A172 (cell line): ENCODE data around the gene RILP. TPM values are rescaled to one million over a fixed set of nuclear protein-coding genes. Genes with fewer than 3 reads are reported as not detected.

Experiments
- DNase-seq: peaks from one replicate; pipeline ENCODE4 v3.0.0-alpha.2; 2015; ENCODE audit warnings: low spot score
- total RNA-seq: library from RNA; depleted of rRNA; stranded (reverse); fragments of >200 nt; shearing (Covaris generic); gene quantifications from 2 replicates; pipeline ENCODE4 v1.2.3, GENCODE V29; 2014

RILP gene
- total RNA-seq, 1 experiment from 2014 or later, result 5.6 TPM

DNA sequence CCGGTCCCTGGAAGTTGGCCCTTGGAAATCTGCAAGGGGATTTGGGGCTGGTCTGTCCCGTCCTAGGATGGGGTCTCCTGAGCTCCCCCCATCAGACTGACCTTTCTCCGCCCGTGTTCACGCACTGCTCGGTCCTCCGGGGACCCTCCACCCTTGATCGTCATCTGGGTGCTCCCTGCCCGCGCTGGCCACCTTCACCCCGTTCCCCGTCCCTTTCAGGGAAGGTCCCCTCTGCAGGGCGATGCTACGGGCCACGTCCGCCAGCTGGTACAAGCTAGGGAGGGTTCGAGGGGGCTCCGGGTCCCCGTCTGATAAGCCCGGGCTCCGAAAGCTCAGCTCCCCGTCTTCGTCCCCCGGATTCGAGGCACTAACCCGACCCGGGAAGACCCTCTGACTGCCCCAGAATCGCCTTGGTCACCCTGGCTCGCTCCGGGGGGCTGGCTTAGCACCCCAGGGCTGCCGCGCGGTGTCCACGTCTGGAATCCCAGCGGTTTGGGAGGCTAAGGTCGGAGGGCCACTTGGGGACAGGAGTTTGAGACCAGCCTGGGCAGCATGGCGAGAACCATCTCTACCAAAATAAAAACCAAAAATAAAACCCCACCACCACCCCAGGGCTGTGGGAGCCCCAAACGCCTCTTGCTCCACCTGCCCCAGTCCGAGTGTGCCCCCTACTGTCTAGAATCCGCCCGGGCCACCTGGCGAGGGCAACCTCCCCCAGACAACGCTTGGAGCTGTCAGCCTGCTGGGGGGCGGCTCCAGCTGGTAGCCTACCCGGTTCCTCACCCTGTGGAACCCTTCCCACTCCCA, 20.0 kb downstream of the RILP start:
- peak; percentile 44 for DNase-seq

DNA sequence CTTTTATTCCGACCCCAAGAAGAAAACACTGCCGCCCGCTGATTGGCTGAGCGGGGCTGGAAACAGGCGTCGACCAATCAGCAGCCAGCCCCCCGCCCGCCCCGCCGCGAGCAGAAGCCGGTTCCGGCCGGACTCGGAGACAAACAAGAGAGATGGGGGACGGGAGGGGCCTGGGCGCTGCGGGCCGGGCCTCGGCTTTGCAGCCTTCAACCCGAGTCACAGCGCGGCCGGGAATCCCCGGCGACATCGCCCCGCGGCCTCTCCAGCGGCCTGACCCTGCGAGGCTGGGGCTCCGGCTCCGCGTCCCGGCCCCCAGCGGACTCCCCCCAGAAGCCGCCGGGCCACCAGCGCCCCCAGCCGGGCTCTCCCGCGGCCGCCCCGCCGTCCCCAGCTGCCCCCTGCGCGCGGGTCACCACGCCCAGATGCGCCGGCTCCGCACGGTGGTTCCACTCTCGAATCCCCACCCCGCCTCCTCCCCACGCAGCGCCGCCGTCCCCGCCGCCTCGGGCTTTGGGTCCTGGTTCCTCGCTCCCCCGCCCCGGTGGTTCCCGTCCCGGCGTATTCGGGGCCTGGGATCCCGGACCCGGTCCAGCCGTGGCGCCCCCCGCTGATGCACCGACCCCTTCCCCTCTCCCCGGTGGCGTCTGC, 20.7 kb downstream of the RILP start:
- DNase-seq, result peak; percentile 89

DNA sequence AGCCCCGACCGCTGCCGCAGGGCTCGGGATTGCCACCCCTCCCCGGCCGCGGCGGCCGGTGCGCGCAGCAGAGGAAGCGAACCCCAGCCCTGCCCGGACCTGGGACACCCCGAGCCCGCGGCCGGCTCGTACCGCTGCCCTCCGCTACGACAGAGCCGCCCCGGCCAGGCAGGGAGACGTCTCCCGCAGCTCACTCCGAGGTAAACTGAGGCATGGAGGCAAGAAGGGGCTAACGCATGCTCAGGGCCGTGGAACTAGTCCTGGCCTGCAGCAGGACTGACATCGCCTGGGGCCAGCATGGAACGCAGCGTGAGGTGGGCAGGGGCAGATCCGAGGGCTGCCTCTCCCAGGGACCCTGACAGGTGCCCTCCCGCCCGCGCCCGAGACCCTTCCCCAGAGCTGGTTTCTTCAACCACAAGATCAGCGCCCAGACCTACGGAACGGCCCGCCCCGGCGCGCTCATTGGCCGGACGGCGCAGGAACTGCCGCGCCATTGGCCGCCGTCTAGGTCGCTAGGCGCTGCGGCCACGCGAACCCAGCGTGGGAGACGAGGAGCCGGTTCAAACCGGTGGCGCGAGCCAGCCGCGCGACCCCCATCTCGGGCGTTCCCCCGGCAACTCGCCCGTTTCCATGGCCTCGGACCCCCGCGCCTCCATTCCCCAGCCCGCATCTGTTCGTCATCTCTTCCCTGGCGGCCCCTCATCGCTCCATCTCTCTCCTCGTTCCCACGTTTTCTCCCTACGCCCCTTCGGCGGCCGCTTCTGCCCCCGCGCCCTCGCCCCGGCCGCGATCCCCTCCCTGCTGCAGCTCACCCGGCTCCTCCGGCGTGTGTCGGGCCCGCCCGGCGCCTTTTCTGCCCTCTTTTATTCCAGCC, 21.4 kb downstream of the RILP start, which contains the start of gene SLC43A2:
Gene SLC43A2, minus strand, starts transcription at position 853 of the 874 bp plus-strand sequence. CDS start 960 bp downstream, outside the sequence.
- DNase-seq, result peak; percentile 61

DNA sequence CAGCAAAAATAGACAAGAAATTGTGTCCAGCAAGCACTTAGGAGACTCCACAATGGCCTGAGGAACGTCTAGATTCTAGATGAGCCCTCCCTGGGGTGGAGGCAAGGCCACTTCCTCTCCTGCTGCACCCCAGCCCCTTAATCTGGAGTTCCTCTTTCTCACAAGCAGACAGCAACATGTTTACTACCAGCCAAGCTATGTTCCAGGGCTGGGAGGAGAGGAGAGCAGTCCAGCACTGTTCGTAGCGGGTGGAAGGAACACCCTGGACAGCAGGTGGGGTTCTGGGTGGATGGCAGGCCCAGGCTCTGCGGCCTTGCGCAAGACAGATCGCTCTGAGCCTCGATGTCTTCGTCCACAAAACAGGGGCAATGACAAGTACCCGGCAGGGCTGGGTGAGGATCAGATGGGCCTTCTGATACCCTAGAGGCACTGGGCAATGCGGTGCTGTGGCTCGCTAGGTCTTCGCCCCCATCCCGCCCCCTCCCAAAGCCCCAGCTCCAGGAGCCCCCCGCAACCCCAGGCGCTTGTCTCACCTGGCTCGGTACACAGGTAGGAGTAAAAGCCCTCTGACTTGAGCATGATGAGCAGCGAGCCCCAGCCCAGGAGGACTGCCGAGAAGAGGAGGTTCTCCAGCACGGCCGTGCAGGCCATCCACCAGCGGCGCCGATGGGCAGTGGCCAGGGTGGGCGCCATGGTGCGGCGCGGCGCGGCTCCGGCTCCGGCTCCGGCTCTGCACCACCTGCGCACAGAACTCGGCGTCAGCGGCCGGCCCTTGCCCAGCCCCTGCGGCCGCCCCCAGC, 22.3 kb downstream of the RILP start:
- DNase-seq, result no peak

DNA sequence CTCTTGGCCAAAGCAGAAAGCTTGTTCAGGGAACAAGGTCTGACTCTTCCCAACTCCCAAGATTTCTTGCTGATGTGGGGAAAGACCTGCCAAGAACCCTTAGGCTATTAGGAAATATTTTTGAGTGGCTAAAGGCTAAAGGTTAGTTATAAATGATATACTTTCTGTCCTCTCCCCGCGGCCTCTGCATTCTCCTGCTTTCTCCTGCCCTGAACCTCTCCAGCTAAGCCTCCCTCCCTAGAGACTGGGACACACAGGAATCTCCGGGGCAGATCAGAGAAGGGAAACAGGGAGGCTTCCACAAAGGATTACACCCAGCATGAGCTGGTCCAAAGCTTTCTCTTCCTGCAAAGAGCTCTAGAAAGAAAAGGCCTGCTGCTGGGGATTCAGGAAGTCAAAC, 23.3 kb downstream of the RILP start:
- DNase-seq, result no peak

DNA sequence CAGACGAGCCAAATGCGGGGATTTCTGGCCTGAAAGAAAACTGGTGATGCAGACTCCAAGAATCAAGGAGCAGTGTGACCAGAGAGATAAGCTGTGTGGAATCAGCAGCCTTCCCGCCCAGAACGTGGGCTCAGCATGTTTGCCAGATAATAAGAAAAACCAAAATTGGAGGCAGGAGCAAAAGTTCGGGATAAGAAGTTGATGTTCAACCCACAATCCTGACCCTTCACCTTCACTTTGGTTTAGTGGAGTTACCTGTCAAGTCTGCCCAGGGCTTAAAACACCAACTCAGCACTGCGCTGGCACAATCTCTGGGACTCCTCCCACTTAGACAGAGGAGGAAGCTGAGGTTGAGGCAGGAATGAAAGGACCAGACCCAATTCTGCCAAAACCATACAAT, 24.1 kb downstream of the RILP start:
- DNase-seq, result no peak

DNA sequence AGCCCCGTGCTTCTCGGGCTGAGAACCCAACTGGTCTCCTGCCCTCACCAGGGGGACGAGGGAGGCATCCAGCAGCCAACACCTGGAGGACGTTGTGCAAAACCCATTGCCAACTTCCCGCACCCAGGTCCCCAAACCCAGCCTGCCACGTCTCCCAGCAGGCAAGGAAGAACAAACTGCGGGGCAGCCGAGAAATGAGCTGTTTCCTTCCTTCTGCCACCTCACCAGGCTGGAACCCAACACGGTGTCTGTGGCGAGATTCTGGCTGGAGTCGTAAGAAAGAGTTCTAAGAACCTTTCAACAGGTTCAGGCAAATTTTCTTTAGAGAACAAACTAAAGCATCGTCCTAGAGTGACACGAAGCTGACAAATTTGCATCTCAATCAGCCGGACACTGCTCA, 24.6 kb downstream of the RILP start:
- no peak for DNase-seq

DNA sequence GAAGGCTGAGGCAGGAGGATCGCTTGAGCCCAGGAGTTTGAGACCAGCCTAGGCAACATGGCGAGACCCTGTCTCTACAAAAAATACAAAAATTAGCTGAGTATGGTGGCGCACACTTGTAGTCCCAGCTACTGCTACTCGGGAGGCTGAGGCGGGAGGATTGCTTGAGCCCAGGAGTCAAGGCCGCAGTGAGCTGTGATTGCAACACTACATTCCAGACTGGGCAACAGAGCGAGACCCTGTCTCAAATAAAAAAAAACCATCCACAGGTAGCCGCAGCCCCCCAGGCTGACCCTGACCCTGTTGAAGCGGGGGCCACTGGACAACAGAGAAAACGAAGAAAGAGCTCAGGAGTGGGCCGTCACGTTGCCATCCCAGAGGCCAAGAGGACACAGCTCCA, 25.0 kb downstream of the RILP start:
- no peak for DNase-seq

DNA sequence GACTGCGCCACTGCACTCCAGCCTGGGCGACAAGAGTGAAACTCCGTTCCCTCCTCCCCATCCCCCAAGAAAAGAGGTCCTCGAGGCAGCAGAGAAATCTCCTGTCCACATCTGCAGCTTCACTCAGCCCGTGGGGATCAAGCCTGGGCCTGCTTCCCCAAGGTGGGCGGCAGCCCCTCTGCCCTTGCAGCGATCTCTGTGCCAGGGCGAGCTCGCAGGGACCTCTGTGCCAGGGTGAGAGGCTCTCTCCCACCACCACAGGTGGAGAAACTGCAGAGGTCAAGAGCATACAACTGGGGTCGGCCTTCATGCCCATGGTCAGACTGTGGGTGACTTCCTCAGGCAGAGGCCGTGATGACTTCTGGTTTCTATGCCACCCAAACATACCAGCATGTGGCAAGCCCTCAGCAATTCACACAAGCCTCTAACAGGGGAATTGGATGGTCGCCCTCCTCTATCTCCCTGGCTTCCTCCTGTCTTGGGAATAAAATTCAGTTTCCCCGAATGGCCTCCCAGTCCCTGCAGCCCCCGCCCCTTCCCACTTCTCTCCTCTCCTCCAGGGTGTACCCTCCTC, 26.5 kb downstream of the RILP start:
- no peak for DNase-seq

DNA sequence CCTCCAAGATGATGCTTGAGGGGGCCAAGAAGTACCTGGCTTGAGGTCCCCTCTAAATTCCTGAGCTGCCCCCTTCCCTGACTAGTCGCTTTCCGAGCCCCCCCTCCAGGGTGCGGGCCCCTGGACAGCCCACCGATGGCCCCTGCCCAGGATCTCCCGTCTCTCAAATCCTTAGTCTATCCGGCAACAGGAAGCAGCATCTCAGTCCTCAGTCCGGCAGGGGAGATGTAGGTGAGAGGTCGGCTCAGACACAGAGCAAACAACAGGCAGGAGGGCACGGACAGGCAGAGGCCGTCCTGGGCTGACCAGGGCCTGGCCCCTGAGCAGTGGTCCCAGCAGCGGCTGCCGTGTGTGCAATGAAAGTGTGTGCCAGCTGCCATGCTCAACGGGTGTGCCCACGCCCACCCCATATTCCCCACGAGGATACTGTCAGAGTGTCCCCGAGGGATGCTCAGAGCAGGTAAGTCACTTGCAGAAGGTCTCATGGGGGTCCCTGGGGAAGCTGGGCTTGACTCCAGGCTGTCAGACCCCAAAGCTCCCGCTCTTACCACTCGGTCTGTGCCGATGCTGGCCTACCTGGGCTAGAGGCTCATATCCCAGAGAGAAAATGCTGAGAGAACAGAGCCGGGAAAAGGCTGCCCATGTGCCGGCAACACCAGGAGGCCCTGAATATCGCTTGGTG, 28.3 kb downstream of the RILP start:
- no peak for DNase-seq

DNA sequence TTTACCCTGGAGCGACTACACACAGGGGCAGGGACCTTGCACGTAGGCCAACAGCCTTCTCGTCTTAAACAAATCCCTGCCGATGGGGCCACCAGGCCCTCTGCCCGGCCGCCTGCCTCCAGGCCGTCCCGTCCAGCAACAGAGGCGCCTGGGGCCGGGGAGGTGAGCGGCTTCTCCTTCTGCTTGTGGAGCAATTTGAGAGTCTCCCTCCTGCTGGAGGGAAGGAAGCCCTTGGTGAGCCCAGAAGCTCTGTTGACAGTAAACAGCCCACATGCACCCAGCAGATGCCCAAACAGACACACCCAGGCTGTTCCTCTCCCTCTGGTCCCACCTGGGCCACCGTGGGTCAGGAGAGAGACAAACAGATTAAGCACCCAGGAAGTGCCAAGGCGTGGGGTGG, 29.2 kb downstream of the RILP start:
- no peak for DNase-seq

DNA sequence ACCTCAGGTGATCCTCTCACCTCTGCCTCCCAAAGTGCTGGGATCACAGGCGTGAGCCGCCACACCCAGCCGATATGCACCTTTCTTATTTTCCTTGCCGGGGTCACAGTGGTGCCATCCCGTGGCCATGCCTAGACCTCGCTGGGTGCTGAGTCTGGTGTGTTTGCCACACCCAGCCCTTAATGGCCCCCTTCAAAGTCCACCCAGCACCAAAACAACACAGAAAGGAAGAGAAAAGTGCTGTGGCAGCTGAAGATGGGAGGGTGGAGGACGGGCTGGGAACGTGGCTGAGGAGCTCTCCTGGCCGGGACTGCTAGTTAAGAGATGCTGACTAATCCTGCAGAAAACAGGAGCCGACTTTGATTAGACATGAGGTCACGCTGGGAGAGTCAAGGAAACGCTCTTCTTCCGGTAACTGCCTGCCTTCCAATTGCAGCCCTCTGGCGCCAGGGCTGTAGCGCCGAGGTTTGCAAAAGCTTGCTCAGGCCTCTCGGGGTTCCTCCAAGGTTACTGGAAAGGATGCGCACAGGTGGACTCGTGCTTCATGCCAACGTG, 32.0 kb downstream of the RILP start:
- DNase-seq, result peak; percentile 96

DNA sequence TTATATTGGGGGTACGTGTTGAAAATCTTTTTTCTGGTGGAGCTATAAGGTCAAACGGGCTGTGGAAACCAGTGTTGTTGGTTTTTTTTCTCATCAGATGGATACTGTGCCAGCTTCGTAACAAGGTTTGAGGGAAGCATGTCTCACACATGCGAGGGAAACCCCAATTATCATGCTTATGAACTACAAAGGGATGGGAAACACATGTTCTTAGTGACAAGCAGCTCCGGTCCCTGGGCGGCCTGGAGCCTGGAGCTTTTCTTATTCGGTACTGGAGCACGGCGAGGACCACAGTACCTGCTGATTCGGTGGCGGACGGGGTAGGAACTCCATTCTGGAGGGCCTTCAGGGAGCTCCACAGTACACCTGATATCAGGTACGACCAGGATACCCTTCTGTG, 33.6 kb downstream of the RILP start:
- no peak for DNase-seq

DNA sequence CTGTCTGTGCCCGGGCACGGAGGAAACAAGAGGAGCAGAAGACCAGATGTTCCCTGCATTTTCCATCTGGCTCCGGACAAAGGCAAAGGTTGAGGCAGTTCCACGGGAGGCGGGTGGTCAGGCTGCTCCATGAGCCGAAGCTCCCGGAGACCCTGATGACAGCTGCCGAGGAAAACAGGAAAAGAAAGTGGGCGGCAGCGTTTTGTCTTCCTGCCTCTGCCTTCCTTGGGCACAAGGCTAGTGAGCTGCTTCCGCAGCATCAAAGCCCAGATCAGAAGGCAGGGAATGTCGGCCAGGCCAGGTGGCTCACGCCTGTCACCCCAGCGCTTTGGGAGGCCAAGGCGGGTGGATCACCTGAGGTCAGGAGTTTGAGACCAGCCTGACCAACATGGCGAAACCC, 37.3 kb downstream of the RILP start:
- DNase-seq, result no peak

DNA sequence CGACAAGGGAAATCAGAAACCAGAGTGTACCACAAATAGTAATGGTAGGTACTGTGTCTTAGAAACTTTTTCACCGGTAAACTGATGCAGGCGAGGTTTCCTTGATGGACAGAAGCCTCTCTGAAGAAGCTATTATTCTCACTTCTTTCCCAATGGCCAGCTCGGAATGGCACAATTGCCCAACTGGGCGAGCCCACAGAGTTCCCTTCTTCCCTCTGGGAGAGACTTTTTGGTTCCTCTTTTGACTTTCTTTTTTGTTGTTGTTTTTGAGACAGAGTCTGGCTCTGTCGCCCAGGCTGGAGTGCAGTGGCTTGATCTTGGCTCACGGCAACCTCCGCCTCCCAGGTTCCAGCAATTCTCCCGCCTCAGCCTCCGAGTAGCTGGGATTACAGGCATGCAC, 38.0 kb downstream of the RILP start:
- DNase-seq, result no peak

DNA sequence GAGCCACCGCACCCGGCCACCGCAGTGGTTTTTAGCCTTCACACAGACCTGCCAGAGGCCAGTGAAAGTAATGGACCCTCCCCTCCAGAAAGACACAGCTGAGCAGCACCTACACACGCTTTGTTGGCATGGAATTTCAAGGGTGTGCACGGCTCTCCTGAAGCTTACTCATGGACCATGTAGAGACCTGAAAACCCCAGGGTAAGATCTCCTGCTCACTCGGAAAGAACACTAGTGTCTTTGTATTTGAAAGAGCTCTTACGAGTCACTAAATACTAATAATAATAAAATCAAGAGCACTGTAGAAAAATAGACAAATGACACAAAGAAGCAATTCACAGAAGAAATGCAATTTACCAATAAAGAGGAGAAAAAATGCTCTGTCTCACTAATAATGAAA, 41.0 kb downstream of the RILP start:
- no peak for DNase-seq

DNA sequence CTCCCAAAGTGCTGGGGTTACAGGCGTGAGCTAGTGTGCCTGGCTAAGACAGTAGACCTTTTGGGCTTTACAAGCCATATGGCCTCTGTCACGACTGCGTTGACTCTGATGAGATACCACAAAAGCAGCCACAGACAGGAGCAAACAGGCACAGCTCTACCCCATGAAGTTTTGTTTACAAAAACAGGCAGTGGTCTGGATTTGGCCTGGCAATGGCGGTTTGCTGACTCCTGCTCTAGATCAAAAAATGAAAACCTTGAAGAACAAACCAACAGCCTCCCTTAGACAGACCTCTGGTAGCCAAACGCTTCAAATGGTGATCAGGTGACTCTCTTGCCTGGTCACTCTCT, 41.7 kb downstream of the RILP start:
- DNase-seq, result no peak

DNA sequence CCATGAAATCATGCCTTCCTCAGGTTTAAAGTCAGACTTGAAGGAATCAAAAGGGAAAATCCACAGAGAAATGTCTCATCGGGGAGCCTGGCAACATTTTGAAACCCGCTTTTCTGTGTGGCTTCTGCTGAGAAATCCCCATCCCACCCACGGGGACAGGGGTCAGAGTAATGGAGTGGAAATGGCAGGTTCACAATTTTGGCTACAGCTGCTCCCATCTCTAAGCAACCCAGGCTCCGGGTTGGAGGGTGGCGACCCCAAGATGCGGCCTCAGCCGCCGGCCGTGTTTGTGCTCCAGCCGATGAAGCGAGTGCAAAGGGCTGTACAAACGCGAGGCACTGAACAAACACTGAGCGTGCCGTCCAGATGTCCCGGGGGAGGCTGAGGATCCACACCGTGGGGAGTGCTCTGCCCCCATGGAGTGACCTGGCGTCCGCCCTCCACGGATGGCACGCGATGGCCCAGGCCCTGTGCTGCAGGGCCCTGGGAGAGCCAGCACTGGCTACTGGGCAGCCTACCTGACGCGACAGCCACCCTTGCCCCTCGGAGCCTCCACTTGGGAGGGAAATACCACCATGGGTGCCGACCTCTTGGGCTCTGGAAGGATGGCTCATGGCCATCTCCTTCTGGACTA, 43.2 kb downstream of the RILP start:
- no peak for DNase-seq

DNA sequence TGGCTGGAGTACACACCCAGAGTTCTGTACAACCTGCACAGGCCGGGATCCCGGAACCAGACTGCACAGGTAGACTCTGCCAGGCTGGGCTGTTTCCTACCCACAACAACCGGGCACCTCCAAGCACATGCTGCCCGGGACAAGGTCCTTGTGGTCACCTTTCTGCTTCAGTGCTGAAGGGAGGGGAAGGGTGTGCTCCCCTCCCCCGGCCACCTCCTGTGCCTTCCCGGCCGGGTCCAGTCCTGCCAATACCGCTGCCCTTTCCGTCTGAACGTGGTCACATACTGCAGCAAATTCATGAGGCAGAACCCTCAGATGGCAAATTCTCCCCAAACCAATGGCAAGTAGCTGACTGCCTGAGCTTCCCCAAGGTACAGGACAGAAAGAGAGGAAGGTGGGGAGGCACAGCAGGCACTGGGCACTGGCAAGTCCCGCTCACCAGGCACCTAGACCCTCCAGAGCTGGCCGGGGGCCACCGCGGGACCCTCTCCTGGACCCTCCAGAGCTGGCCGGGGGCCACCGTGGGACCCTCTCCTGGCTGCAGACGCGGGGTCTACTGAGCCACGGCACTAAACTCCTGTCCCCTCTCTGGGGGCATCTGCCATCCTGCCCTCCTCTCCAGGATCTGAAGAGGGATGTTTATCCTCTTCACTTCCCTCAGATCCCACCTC, 43.9 kb downstream of the RILP start:
- DNase-seq, result no peak
